Lung (tissue), 12 donors: ENCODE data around the gene MBOAT1. TPM values are rescaled to one million over a fixed set of nuclear protein-coding genes. Genes with fewer than 3 reads are reported as not detected.

Experiments
- ATAC-seq: fragments of 200-7000 bp; cut with Tn5 transposase; one replicate; pipeline ENCODE4 v1.9.1; 2020; ENCODE audit warnings: moderate number of reproducible peaks; ENCODE audit not compliant: insufficient read depth, low FRiP score
- DNase-seq, 3 donors: peaks; one replicate each; pipeline ENCODE4 v3.0.0-alpha.2; 2013 to 2017
- H3K27ac ChIP-seq, 2 donors: one replicate each; pipeline ENCODE4 v1.5.1; 2013; ENCODE audit warnings: mild to moderate bottlenecking in 2 of 2, moderate library complexity in 2 of 2, control low read depth in 1 of 2, inconsistent platforms in 1 of 2, low read depth in 1 of 2, low read length in 1 of 2
- H3K27me3 ChIP-seq, 3 donors: one replicate each; pipeline ENCODE4 v1.5.1; 2013; ENCODE audit warnings: low read length in 2 of 3; ENCODE audit not compliant: control insufficient read depth in 3 of 3, insufficient read depth in 3 of 3
- H3K36me3 ChIP-seq, 4 donors: one replicate each; pipeline ENCODE4 v1.5.1; 2013; ENCODE audit warnings: low read length in 4 of 4, mild to moderate bottlenecking in 1 of 4, moderate library complexity in 1 of 4; ENCODE audit not compliant: control insufficient read depth in 4 of 4, insufficient read depth in 4 of 4
- H3K4me1 ChIP-seq, 5 donors: one replicate each; pipeline ENCODE4 v1.5.1; 2013; ENCODE audit warnings: low read length in 5 of 5, mild to moderate bottlenecking in 2 of 5, moderate library complexity in 1 of 5; ENCODE audit not compliant: control insufficient read depth in 5 of 5, insufficient read depth in 5 of 5
- H3K4me3 ChIP-seq: one replicate; pipeline ENCODE4 v1.5.1; 2013; ENCODE audit warnings: mild to moderate bottlenecking, control low read depth, moderate library complexity
- H3K9ac ChIP-seq, 2 donors: one replicate each; pipeline ENCODE4 v1.5.1; 2013; ENCODE audit warnings: low read length in 2 of 2, control low read depth in 1 of 2; ENCODE audit not compliant: insufficient read depth in 1 of 2
- H3K9me3 ChIP-seq, 4 donors: one replicate each; pipeline ENCODE4 v1.5.1; 2013; ENCODE audit warnings: low read length in 3 of 4, mild to moderate bottlenecking in 1 of 4, moderate library complexity in 1 of 4; ENCODE audit not compliant: control insufficient read depth in 4 of 4, insufficient read depth in 3 of 4
- CTCF ChIP-seq: IDR thresholded peaks from 2 replicates; pipeline ENCODE4 v1.5.1; 2012; ENCODE audit warnings: mild to moderate bottlenecking; ENCODE audit errors: control extremely low read depth, extremely low read depth
- WGBS, 2 donors: extraction: QIAGEN DNeasy Blood & Tissue Kit; methylation state at CpG; one replicate each; pipeline ENCODE4 v1.1.7; 2013; 5-methylcytosine and 5-hydroxymethylcytosine counted together
- polyA plus RNA-seq, 2 donors: library from polyadenylated mRNA; stranded (reverse); fragments of 200-250 nt; gene quantifications; one replicate each; pipeline ENCODE4 v1.2.1, GENCODE V29; 2013
- total RNA-seq, 2 donors: library from RNA; depleted of rRNA in 1 of 2; stranded (reverse); fragments of >200 nt in 1 of 2; gene quantifications; one replicate each; pipeline ENCODE4 v1.2.1, GENCODE V29; 2014 to 2021
- donor health status: control.
- donor health status: control.
- donor health status: Bipolar disorder and iron deficiency.
- donor health status: healthy.
- donor health status: DM: yes; HTN: yes; CAD: no.

Gene MBOAT1
- total and polyA plus RNA-seq, 4 donors: 2.3 to 27.4 (median 8.7) TPM

GRCh38 chr6:20071998-20072397 lies 140.3 kb downstream of the MBOAT1 start:
- H3K4me3 ChIP-seq: no peak overlapping the region
- ATAC-seq: no peak
- no peak for DNase-seq
- WGBS, 2 donors: 93 to 94% methylated on average over 6 of the region's 6 CpGs
- H3K27me3 ChIP-seq: no peaks in the 10 kb centered on the region
- no peak overlapping the region for H3K9ac ChIP-seq
- H3K9me3 ChIP-seq: peaks cover 0 to 10% (median 0%) of the 10 kb centered on the region in 4 donors
- no peak for TF ChIP-seq CTCF
- no peaks in the 10 kb centered on the region for H3K36me3 ChIP-seq
- H3K4me1 ChIP-seq: no peaks in the 10 kb centered on the region
- no peak overlapping the region for H3K27ac ChIP-seq

- Histone ChIP-seq H3K27ac (no peak overlapping the region), H3K9me3 (peaks cover 0 to 8% (median 0%) of the 10 kb centered on the region in 4 donors), H3K4me3 (no peak overlapping the region), H3K27me3 (no peaks in the 10 kb centered on the region), H3K36me3 (no peaks in the 10 kb centered on the region), H3K4me1 (no peaks in the 10 kb centered on the region), H3K9ac (no peak overlapping the region)
- no peak for ATAC-seq
- no peak for TF ChIP-seq CTCF
- DNase-seq: no peak
- 89 to 92% methylated on average over 3 of the region's 3 CpGs for WGBS, 2 donors
These were observed 142.2 kb downstream of the MBOAT1 start for GRCh38 chr6:20070047-20070446.

- Histone ChIP-seq H3K4me1 (no peaks in the 10 kb centered on the region), H3K4me3 (no peak overlapping the region), H3K27ac (no peak overlapping the region), H3K27me3 (no peaks in the 10 kb centered on the region), H3K9me3 (peaks cover 0 to 4% (median 0%) of the 10 kb centered on the region in 4 donors), H3K36me3 (no peaks in the 10 kb centered on the region), H3K9ac (no peak overlapping the region)
- DNase-seq (no peak), ATAC-seq (no peak)
- no peak for TF ChIP-seq CTCF
- WGBS, 2 donors: 78 to 79% methylated on average over 12 of the region's 12 CpGs
These were observed 143.2 kb downstream of the MBOAT1 start for GRCh38 chr6:20069021-20069522.

GRCh38 chr6:20068421-20068988 lies 143.8 kb downstream of the MBOAT1 start:
- no peak for TF ChIP-seq CTCF
- 55 to 69% methylated on average over 10 of the region's 10 CpGs for WGBS, 2 donors
- Histone ChIP-seq H3K9ac (no peak overlapping the region), H3K4me1 (no peaks in the 10 kb centered on the region), H3K27me3 (no peaks in the 10 kb centered on the region), H3K4me3 (no peak overlapping the region), H3K9me3 (peaks cover 0 to 4% (median 0%) of the 10 kb centered on the region in 4 donors), H3K27ac (no peak overlapping the region), H3K36me3 (no peaks in the 10 kb centered on the region)
- ATAC-seq (no peak), DNase-seq (no peak)
